ENCODE data around the gene TRIO. TPM values are rescaled to one million over a fixed set of nuclear protein-coding genes. Genes with fewer than 3 reads are reported as not detected.

TRIO gene
- total RNA-seq, 1 experiment from 2014 or later: 136 TPM

- intact Hi-C loops (cut with micrococcal nuclease): no loop called here
- Mint-ChIP-seq H3K36me3 (ENCODE audit: insufficient read depth, unreplicated experiment) (peaks cover 39% of the 10 kb centered on the region), H3K9me3 (ENCODE audit: unreplicated experiment) (no peaks in the 10 kb centered on the region), H3K27ac (ENCODE audit: low read depth, unreplicated experiment) (peak overlapping the region; percentile 18), H3K4me3 (ENCODE audit: unreplicated experiment) (no peak overlapping the region), H3K4me1 (ENCODE audit: insufficient read depth, unreplicated experiment) (peaks cover 19% of the 10 kb centered on the region), H3K27me3 (ENCODE audit: insufficient read depth, unreplicated experiment) (no peaks in the 10 kb centered on the region)
- TF ChIP-seq, protein P1, sequence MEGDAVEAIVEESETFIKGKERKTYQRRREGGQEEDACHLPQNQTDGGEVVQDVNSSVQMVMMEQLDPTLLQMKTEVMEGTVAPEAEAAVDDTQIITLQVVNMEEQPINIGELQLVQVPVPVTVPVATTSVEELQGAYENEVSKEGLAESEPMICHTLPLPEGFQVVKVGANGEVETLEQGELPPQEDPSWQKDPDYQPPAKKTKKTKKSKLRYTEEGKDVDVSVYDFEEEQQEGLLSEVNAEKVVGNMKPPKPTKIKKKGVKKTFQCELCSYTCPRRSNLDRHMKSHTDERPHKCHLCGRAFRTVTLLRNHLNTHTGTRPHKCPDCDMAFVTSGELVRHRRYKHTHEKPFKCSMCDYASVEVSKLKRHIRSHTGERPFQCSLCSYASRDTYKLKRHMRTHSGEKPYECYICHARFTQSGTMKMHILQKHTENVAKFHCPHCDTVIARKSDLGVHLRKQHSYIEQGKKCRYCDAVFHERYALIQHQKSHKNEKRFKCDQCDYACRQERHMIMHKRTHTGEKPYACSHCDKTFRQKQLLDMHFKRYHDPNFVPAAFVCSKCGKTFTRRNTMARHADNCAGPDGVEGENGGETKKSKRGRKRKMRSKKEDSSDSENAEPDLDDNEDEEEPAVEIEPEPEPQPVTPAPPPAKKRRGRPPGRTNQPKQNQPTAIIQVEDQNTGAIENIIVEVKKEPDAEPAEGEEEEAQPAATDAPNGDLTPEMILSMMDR (IDR thresholded peaks at IDR 0.05; ENCODE audit: unreplicated experiment): no peak
- no peak for DNase-seq (ENCODE audit: unreplicated experiment)
- ChIA-PET CTCF (interaction anchor here (1.7 to 2.1 kb wide), 2 partner anchors 27 to 56 kb away, joined by 4 to 5 read pairs; no protein-coding TSS in a partner anchor), POLR2A (interaction anchor here (1.1 to 1.2 kb wide), 2 partner anchors 54 to 108 kb away, joined by 3 read pairs; no protein-coding TSS in a partner anchor)
- BruUV-seq (replicated peaks): no TSS peak
Observed at GRCh38 chr5:14297697-14298096, 154.6 kb downstream of the TRIO start.

DNA sequence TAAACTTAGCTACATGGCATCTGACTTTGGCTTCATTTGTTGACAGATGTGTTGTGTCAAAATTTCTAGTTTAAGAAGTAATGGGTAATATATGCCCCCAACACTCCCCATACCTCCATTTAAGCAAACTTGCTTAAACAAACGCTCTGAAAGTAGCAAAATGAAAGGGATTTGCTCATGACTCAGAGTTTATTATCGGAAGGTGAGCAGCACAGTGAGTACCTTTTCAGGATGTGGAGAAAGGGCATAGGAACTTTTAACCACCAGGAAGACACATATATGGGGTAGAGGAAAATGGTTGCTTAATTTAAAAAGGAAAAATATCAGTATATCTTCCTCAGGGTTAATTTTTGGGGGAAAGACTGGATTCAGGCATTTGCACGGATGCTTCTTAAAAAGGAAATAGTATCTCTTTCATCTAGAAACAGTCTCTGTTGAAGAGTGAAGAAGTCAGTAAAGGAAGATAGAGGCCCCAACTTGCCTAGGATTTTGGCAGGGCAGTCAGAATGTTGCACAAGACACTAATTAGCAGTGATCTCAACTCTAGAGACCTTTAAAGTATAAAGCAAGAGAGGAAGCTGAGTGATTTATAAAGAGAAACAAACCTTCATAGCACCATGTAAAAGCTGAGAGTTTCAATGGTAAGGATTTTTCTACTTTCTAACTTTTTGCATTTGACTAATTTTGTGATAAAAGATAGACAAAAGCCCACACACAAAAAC lies 155.1 kb downstream of the TRIO start:
- CTCF ChIA-PET: interaction anchor here (1.7 to 2.1 kb wide), 2 partner anchors 27 to 56 kb away, joined by 4 to 5 read pairs; no protein-coding TSS in a partner anchor

GRCh38 chr5:14299666-14300065 lies 156.5 kb downstream of the TRIO start:
- H3K9me3 Mint-ChIP-seq (ENCODE audit: unreplicated experiment): no peaks in the 10 kb centered on the region
- TF ChIP-seq, protein P1 (IDR thresholded peaks at IDR 0.05; ENCODE audit: unreplicated experiment): no peak
- H3K36me3 Mint-ChIP-seq (ENCODE audit: insufficient read depth, unreplicated experiment): peaks cover 46% of the 10 kb centered on the region
- peaks cover 19% of the 10 kb centered on the region for H3K4me1 Mint-ChIP-seq (ENCODE audit: insufficient read depth, unreplicated experiment)
- POLR2A ChIA-PET: interaction anchor here (0.6 kb wide), 1 partner anchor 135 kb away, joined by 3 read pairs; no protein-coding TSS in a partner anchor
- intact Hi-C loops (cut with micrococcal nuclease): no loop called here
- no peak for DNase-seq (ENCODE audit: unreplicated experiment)
- H3K27me3 Mint-ChIP-seq (ENCODE audit: insufficient read depth, unreplicated experiment): no peaks in the 10 kb centered on the region
- CTCF ChIA-PET: interaction anchor here (0.6 to 0.8 kb wide), 3 partner anchors 64 to 307 kb away, joined by 3 read pairs; no protein-coding TSS in a partner anchor
- no peak overlapping the region for H3K4me3 Mint-ChIP-seq (ENCODE audit: unreplicated experiment)
- BruUV-seq (replicated peaks): no TSS peak
- H3K27ac Mint-ChIP-seq (ENCODE audit: low read depth, unreplicated experiment): no peak overlapping the region

More for the DNA sequence above, 155.1 kb downstream of the TRIO start:
- H3K4me3 Mint-ChIP-seq (ENCODE audit: unreplicated experiment): no peak overlapping the region
- H3K27ac Mint-ChIP-seq (ENCODE audit: low read depth, unreplicated experiment): peak overlapping the region; percentile 18
- POLR2A ChIA-PET: interaction anchor here (0.9 to 1.2 kb wide), 2 partner anchors 27 to 108 kb away, joined by 3 read pairs; no protein-coding TSS in a partner anchor
- TF ChIP-seq, protein P1 (IDR thresholded peaks at IDR 0.05; ENCODE audit: unreplicated experiment): no peak
- peaks cover 19% of the 10 kb centered on the region for H3K4me1 Mint-ChIP-seq (ENCODE audit: insufficient read depth, unreplicated experiment)
- BruUV-seq (replicated peaks): no TSS peak
- no peaks in the 10 kb centered on the region for H3K27me3 Mint-ChIP-seq (ENCODE audit: insufficient read depth, unreplicated experiment)
- intact Hi-C loops (cut with micrococcal nuclease): no loop called here
- H3K9me3 Mint-ChIP-seq (ENCODE audit: unreplicated experiment): no peaks in the 10 kb centered on the region
- peaks cover 38% of the 10 kb centered on the region for H3K36me3 Mint-ChIP-seq (ENCODE audit: insufficient read depth, unreplicated experiment)
- DNase-seq (ENCODE audit: unreplicated experiment): peak; percentile 40

DNA sequence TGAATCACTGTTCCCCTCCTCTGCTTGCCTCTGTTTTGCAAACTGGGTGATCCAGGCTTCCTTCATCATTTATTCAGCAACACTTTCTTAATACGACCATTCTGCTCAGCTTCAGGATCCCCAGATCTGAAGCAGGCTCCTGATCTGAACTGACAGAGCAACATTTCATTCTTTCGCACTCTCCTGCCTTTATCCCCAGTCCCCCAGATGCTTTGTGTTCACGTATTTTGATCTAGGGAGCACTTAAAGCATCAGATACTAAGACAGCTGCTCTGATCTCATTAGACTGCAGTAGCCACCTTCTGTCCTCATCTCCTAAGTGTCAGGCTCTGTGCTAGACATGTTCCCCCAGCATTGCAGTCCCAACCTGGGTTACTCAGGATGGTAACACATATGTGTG lies 158.0 kb downstream of the TRIO start:
- Mint-ChIP-seq H3K36me3 (ENCODE audit: insufficient read depth, unreplicated experiment) (peaks cover 51% of the 10 kb centered on the region), H3K4me1 (ENCODE audit: insufficient read depth, unreplicated experiment) (peaks cover 23% of the 10 kb centered on the region), H3K4me3 (ENCODE audit: unreplicated experiment) (no peak overlapping the region), H3K27me3 (ENCODE audit: insufficient read depth, unreplicated experiment) (no peaks in the 10 kb centered on the region), H3K27ac (ENCODE audit: low read depth, unreplicated experiment) (no peak overlapping the region), H3K9me3 (ENCODE audit: unreplicated experiment) (no peaks in the 10 kb centered on the region)
- TF ChIP-seq, protein P1 (IDR thresholded peaks at IDR 0.05; ENCODE audit: unreplicated experiment): no peak
- no peak for DNase-seq (ENCODE audit: unreplicated experiment)
- intact Hi-C loops (cut with micrococcal nuclease): no loop called here
- ChIA-PET POLR2A (no interaction called here), CTCF (interaction anchor here (0.7 kb wide), 1 partner anchor 295 kb away, joined by 3 read pairs; no protein-coding TSS in a partner anchor)
- no TSS peak for BruUV-seq (replicated peaks)

Measured in MCF 10A (cell line).